HG02870 (cell line): Measurements from ENCODE around the gene KCTD7.
A peak's percentile ranks its signal among the peaks of the same experiment; 100 is the strongest.
"Not testable (repeated sequence)": the region's sequence is repeated elsewhere in the genome, so short reads cannot be mapped to it uniquely, and the experiment has no call there.

Experiments used
- ATAC-seq: cut with Tn5 transposase; IDR thresholded peaks from one replicate; pipeline ENCODE4 v1.9.1; 2021; ENCODE audit warnings: mild to moderate bottlenecking, moderate library complexity; ENCODE audit not compliant: unreplicated experiment

The KCTD7 gene

DNA sequence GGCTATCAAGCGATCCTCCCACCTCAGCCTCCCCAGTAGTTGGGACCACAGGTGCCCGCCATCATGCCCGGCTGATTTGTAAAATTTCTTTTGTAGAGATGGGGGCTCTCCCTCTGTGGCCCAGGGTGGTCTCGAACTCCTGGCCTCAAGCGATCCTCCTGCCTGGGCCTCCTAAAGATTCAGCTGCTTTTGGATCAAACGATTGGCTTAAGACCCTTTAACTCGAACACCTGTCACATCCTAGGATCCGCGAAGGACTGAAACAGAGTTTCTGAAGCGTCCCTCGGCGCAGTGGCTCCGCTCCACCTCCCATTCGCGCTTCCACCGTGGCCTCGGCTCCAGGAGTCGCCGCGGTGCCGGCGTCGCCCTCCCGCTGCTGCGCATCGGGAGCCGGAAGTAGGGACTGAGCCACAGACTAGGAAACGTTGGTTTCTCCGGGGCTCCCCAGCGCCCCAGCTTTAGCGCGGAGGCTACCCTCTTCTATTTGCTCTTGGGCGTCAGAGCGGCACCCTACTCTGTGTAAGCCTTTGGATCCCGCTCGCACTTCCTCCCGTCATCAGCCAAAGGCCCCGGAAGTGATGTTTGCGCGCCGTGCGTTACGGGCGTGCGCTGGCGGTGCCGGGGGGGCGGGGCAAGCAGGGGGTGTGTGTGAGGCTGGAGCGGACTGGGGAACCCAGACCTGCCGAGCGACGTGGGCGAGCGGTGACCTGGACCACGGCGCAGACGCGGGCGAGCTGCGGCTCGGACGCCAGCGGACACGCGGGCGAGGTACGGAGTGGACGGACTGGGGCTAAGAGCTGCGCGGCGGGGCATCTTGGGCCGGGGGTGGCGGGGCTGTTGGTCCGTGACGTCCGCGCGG is 53.0 kb downstream of the KCTD7 start:
- ATAC-seq: peak; percentile 87

- ATAC-seq: peak; percentile 12
These were observed 53.8 kb downstream of the KCTD7 start for GRCh38 chr7:66682350-66683093.

DNA sequence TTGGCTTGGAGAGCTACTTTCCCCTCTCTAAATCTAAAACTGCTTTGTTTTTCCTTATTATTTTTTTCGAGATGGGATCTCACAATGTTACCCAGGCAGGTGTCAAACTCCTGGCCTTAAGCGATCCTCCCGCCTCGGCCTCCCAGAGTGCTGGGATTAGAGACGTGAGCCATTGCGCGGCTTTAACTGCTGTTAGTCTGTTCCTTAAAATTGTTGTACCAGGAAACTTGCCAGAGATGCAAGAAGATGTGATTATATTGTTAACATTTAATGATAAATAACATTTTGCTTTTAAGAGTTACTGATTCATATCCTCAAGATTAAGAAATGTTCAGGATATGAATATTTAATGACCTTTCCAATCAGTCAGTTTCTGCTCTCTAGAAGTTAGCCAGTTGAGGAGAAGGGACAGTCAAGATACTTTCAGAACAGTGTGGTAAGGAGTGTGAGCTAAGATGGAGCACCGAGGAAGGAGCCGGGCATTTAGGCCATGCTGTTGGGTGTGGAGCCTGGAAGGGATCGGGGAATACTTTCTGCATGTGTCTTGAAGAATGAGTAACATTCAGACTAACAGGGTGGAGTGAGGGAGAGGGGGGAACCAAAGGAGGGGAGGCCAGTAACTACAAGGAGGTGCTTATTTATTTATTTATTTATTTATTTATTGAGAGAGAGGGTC is 54.6 kb downstream of the KCTD7 start:
- not testable (repeated sequence) for ATAC-seq

DNA sequence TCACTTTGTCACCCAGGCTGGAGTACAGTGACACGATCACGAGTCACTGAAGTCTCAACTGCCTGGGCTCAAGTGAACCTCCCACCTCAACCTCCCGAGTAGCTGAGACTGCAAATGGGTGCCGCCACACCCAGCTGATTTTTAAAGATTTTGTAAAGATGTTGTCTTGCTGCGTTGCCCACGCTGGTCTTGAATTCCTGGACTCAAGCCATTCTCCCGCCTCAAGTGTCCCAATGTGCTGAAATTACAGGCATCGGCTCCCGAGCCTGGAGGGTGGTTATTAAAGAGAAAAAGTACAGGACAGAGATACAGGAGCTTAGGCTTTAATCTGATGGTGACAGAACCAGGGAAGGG is 55.1 kb downstream of the KCTD7 start:
- ATAC-seq: no peak

- not testable (repeated sequence) for ATAC-seq
These were observed 57.0 kb downstream of the KCTD7 start for GRCh38 chr7:66685663-66686062.

- no peak for ATAC-seq
These were observed 58.5 kb downstream of the KCTD7 start for GRCh38 chr7:66687186-66687585.

- ATAC-seq: not testable (repeated sequence)
These were observed 59.0 kb downstream of the KCTD7 start for GRCh38 chr7:66687672-66688071.

- ATAC-seq: no peak
These were observed 60.4 kb downstream of the KCTD7 start for GRCh38 chr7:66689081-66689480.

DNA sequence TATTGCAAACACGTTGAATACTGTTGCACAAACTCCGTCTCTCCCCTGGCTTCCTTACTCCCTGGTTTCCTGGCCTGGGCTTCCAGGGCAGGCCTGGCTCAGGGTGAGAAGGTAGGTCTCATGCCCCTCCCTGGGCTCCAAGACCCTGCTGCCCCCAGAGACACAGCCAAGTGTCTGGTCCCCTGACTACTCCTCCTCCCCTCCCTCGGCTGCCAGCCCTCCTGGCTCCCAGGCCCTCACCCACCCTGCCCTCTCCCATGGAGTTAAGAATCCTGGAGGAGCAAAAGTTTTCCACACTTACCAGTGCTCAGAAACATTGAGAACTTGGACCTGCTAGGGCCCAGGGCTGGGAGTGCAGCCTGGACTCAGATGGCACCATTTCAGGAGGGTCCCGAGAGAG is 64.7 kb downstream of the KCTD7 start:
- no peak for ATAC-seq
